Heart right ventricle (tissue), 16 donors: ENCODE measurements around the gene RIT1. TPM values are rescaled to one million over a fixed set of nuclear protein-coding genes. Genes with fewer than 3 reads are reported as not detected.
"Not testable (repeated sequence)": the region's sequence is repeated elsewhere in the genome, so short reads cannot be mapped to it uniquely, and the experiment has no call there.

ENCODE experiments used
- ATAC-seq, 8 donors: fragments of 200-7000 bp; cut with Tn5 transposase; one replicate each; pipeline ENCODE4 v1.9.1; 2020; ENCODE audit warnings: mild to moderate bottlenecking in 8 of 8, moderate library complexity in 8 of 8, moderate number of reproducible peaks in 1 of 8
- DNase-seq, 2 donors: peaks; one replicate each; pipeline ENCODE4 v3.0.0-alpha.2; 2020
- H3K27ac ChIP-seq, 10 donors: fragments of 200-600 bp; sonication (generic) in 2 of 10; one replicate each; pipeline versions ENCODE4 v1.5.0 to v1.8.0; 2020 to 2022; ENCODE audit warnings: mild to moderate bottlenecking in 3 of 10
- H3K27me3 ChIP-seq, 7 donors: fragments of 200-600 bp; one replicate each; pipeline ENCODE4 v1.8.0; 2021 to 2022; ENCODE audit warnings: mild to moderate bottlenecking in 2 of 7
- H3K36me3 ChIP-seq, 9 donors: fragments of 200-600 bp; sonication (generic) in 1 of 9; one replicate each; pipeline versions ENCODE4 v1.5.0 to v1.8.0; 2020 to 2022; ENCODE audit warnings: mild to moderate bottlenecking in 2 of 9
- H3K4me1 ChIP-seq, 9 donors: fragments of 200-600 bp; sonication (generic) in 1 of 9; one replicate each; pipeline versions ENCODE4 v1.5.0 to v1.8.0; 2020 to 2022; ENCODE audit warnings: mild to moderate bottlenecking in 4 of 9
- H3K4me3 ChIP-seq, 10 donors: fragments of 200-600 bp; sonication (generic) in 2 of 10; one replicate each; pipeline versions ENCODE4 v1.5.0 to v1.8.0; 2020 to 2022; ENCODE audit warnings: mild to moderate bottlenecking in 7 of 10, moderate library complexity in 2 of 10
- H3K9me3 ChIP-seq, 11 donors: fragments of 200-600 bp in 10 of 11; sonication (generic) in 2 of 11; one replicate each; pipeline versions ENCODE4 v1.5.0 to v1.8.0; 2013 to 2022; ENCODE audit warnings: mild to moderate bottlenecking in 2 of 11, control low read depth in 1 of 11, moderate library complexity in 1 of 11
- WGBS, 2 donors: extraction: QIAGEN DNeasy Blood & Tissue Kit; methylation state at CpG; one replicate each; pipeline ENCODE4 v1.1.7; 2013; ENCODE audit warnings: inconsistent platforms in 1 of 2; 5-methylcytosine and 5-hydroxymethylcytosine counted together
- intact Hi-C, 10 donors: fragments of 100-400 bp; cut with DNase I; formaldehyde crosslinking; loops; one replicate each; pipeline versions ENCODE4 v1.11.1 to v1.14.2; 2022
- polyA plus RNA-seq, 2 donors: library from polyadenylated mRNA; stranded (reverse); fragments of 200-250 nt; gene quantifications; one replicate each; pipeline ENCODE4 v1.2.3, GENCODE V29; 2013
- total RNA-seq, 10 donors: library from RNA; stranded (reverse); fragmentation: NEBNext Ultra II Directional in 3 of 10; extraction: Animal tissue kit (Norgen Biotek cat#: 25700) in 3 of 10; gene quantifications; one replicate each; pipeline versions ENCODE4 v1.2.1 to v1.2.4, GENCODE V29; 2021 to 2023
- TF ChIP-seq, protein P1 (sequence below), 9 donors: fragments of 200-600 bp; sonication (generic) in 2 of 9; IDR thresholded peaks; one replicate each; pipeline versions ENCODE4 v1.5.0 to v1.8.0; 2021 to 2022; ENCODE audit warnings: antibody characterized with exemption in 9 of 9, mild to moderate bottlenecking in 5 of 9, moderate library complexity in 1 of 9
- donor health status: Arrhythmogenic right ventricular cardiomyopathy.
- donor health status: ischemic (EF 13 %, LVEDD 7.1; RV severe dilation, severe dysfunction).
- donor health status: healthy with polysubstance abuse.
- donor health status: DM: no; HTN: yes; CAD: no.
- donor health status: DM: no; HTN: no; CAD: no.
- donor health status: ischemic (EF 25% LVEDD 6.9; RV normal size, moderate dysfunction).
- donor health status: ischemic (EF 25% LVEDD 5.7; RV mildly dilated, moderate dysfunction).
- donor health status: healthy.
- donor health status: DM: yes; HTN: yes; CAD: no.
- donor health status: Ischemic cardiomyopathy.
- donor health status: ischemic (EF 35%, LVEDD 5.7; RV mildly dilated, moderate dysfunction).
- donor health status: nonischemic (EF 11% LVEDD 7.7; RV severe dilation, severe dysfunction).
- donor health status: DM: yes; HTN: yes; CAD: no.
- donor health status: PGD.
- donor health status: ischemic (EF 29% LVEDD 5.4; RV normal size, mild dysfunction).
- donor health status: nonischemic (EF 23%, LVEDD 6.1; RV moderate dilation, normal function).

RIT1 gene
- total and polyA plus RNA-seq, 12 donors: 11.5 to 32.3 (median 20.7) TPM

DNA sequence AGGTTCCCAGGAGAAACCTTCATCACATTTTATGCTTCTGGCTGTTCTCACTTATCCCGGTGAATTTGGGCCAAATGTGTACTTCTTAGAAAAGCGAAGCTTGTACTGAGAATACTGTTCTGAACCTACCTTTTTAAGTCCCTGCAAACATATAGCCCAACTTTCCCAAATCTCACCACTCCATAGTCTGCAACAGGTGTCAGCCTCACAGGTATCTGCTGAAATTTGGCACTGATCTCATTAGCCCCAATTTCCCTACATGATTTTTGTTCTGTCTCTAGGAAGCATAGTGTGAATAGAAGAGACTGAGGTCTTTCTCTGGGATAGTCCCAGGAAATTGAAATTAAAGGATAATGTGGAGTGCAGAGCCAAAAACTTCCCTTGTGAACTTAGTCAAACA lies 11.5 kb downstream of the RIT1 start:
- no peak for DNase-seq
- TF ChIP-seq, protein P1, sequence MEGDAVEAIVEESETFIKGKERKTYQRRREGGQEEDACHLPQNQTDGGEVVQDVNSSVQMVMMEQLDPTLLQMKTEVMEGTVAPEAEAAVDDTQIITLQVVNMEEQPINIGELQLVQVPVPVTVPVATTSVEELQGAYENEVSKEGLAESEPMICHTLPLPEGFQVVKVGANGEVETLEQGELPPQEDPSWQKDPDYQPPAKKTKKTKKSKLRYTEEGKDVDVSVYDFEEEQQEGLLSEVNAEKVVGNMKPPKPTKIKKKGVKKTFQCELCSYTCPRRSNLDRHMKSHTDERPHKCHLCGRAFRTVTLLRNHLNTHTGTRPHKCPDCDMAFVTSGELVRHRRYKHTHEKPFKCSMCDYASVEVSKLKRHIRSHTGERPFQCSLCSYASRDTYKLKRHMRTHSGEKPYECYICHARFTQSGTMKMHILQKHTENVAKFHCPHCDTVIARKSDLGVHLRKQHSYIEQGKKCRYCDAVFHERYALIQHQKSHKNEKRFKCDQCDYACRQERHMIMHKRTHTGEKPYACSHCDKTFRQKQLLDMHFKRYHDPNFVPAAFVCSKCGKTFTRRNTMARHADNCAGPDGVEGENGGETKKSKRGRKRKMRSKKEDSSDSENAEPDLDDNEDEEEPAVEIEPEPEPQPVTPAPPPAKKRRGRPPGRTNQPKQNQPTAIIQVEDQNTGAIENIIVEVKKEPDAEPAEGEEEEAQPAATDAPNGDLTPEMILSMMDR (IDR thresholded peaks at IDR 0.05): no peak
- 98 to 99% methylated on average over 2 of the region's 2 CpGs for WGBS, 2 donors
- Histone ChIP-seq H3K27ac (no peak overlapping the region), H3K27me3 (no peaks in the 10 kb centered on the region), H3K4me1 (peaks cover 0 to 5% (median 0%) of the 10 kb centered on the region in 9 donors), H3K9me3 (no peaks in the 10 kb centered on the region), H3K4me3 (no peak overlapping the region), H3K36me3 (peaks cover 0 to 97% (median 78%) of the 10 kb centered on the region in 9 donors)
- intact Hi-C loops: loop anchor here in 3 of 10 donors (5.0 to 10.0 kb wide), 3 partner anchors 37 to 125 kb away; partner anchors contain the start of genes GON4L (in 1 of the 3) and SYT11 (in 1 of the 3)
- no peak for ATAC-seq

DNA sequence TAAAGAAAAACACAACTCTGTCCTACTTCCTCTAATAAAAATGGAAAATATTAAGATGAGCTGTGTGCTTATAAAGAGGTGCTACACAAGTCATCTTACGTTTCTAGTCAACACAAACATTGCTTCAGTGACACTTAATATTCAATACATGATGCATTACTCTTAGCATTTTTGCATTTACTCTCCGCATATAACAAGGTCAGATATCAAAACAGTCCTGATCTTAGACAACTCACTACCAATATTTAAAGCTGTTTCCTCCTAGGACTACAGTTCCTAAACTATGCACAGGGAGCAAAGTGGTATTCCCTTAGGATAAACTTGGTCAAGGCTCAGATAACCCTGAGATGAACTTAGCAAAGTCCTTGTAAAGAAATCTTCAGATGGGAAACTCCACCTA lies 12.3 kb downstream of the RIT1 start:
- DNase-seq: no peak
- TF ChIP-seq, protein P1 (IDR thresholded peaks at IDR 0.05): no peak
- Histone ChIP-seq H3K27me3 (no peaks in the 10 kb centered on the region), H3K4me1 (peaks cover 0 to 12% (median 4%) of the 10 kb centered on the region in 9 donors), H3K36me3 (peaks cover 0 to 89% (median 70%) of the 10 kb centered on the region in 9 donors), H3K9me3 (no peaks in the 10 kb centered on the region), H3K27ac (no peak overlapping the region), H3K4me3 (no peak overlapping the region)
- intact Hi-C loops: loop anchor here in 2 of 10 donors (5.0 kb wide), 2 partner anchors 37 to 42 kb away; partner anchors contain the start of genes GON4L (in 1 of the 2) and SYT11 (in 1 of the 2)
- 80 to 83% methylated on average over 2 of the region's 2 CpGs for WGBS, 2 donors
- no peak for ATAC-seq

DNA sequence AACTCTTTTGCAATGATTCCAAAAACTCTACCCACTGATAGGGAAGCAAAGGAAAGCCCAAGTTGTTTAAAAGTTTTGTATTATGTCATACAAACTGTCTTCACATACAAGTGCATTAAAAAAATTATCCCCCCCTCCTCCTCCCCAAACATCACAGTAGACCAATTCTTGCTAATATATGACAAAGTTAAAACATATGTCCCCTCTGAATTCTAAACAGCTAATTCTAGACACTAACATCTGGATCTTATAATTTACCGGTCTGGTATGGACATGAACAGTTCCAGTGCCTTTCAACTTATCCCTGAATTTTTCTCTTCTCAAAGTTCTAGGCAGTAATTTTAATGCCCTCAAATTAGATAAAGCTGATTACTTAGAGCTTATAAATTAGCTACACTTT lies 13.4 kb downstream of the RIT1 start:
- Histone ChIP-seq H3K27ac (no peak overlapping the region), H3K27me3 (no peaks in the 10 kb centered on the region), H3K4me1 (peaks cover 0 to 23% (median 14%) of the 10 kb centered on the region in 9 donors), H3K9me3 (no peaks in the 10 kb centered on the region), H3K4me3 (no peak overlapping the region), H3K36me3 (peaks cover 0 to 78% (median 59%) of the 10 kb centered on the region in 9 donors)
- DNase-seq (no peak), ATAC-seq (no peak)
- TF ChIP-seq, protein P1 (IDR thresholded peaks at IDR 0.05): no peak
- 73 to 80% methylated on average over 1 of the region's 1 CpG for WGBS, 2 donors
- intact Hi-C loops: loop anchor here in 2 of 10 donors (5.0 kb wide), 2 partner anchors 35 to 40 kb away; partner anchors contain the start of genes GON4L (in 1 of the 2) and SYT11 (in 1 of the 2)

DNA sequence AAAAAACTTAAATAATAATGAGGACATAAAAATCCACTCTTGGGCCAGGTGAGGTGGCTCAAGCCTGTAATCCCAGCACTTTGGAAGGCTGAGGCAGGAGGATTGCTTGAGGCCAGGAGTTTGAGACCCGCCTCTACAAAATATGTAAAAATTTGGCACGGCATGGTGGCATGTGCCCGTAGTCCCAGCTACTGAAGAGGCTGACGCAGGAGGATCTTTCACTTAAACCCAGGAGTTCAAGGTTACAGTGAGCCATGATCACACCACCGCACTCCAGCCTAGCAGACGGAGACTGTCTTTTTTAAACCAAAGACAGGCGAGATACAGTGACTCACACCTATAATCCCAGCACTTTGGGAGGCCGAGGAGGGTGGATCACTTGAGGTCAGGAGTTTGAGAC lies 14.7 kb downstream of the RIT1 start:
- Histone ChIP-seq H3K4me1 (peaks cover 0 to 26% (median 18%) of the 10 kb centered on the region in 9 donors), H3K36me3 (peaks cover 0 to 65% (median 47%) of the 10 kb centered on the region in 9 donors)
- H3K9me3 ChIP-seq, H3K27ac ChIP-seq, DNase-seq, H3K27me3 ChIP-seq, ATAC-seq, H3K4me3 ChIP-seq: not testable (repeated sequence)
- 95 to 96% methylated on average over 8 of the region's 8 CpGs for WGBS, 2 donors
- intact Hi-C loops: loop anchor here in 2 of 10 donors (5.0 kb wide), 2 partner anchors 34 to 39 kb away; partner anchors contain the start of genes GON4L (in 1 of the 2) and SYT11 (in 1 of the 2)

DNA sequence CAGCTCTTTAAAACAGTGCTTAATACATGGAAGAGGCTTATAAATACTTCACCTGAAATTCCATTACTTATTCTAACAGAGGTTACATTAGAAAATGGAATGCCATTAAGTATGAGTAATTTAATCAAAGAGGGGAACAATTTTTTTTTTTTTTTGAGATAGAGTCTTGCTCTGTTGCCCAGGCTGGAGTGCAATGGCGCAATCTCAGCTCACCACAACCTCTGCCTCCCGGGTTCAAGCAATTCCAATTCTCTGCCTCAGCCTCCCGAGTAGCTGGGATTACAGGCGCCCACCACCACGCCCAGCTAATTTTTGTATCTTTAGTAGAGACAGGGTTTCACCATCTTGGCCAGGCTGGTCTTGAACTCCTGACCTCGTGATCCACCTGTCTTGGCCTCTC lies 15.5 kb downstream of the RIT1 start:
- not testable (repeated sequence) for H3K27me3 ChIP-seq, H3K4me3 ChIP-seq, H3K9me3 ChIP-seq, ATAC-seq, DNase-seq, H3K27ac ChIP-seq
- H3K4me1 ChIP-seq: peaks cover 0 to 27% (median 18%) of the 10 kb centered on the region in 9 donors
- H3K36me3 ChIP-seq: peaks cover 0 to 57% (median 39%) of the 10 kb centered on the region in 9 donors
- WGBS, 2 donors: 97 to 99% methylated on average over 6 of the region's 6 CpGs
- intact Hi-C loops: loop anchor here in 2 of 10 donors (5.0 kb wide), 2 partner anchors 33 to 38 kb away; partner anchors contain the start of genes GON4L (in 1 of the 2) and SYT11 (in 1 of the 2)
